Loucy (cell line): Measurements from ENCODE around the gene MYCBP2.

Source experiments
- H2AFZ ChIP-seq: fragments of 200-600 bp; sonication (generic); 2 replicates; pipeline ENCODE4 v1.6.0; 2016; ENCODE audit warnings: antibody characterized with exemption, mild to moderate bottlenecking, low read length, moderate library complexity
- H3F3A ChIP-seq: fragments of 200-600 bp; 2 replicates; pipeline ENCODE4 v1.6.0; 2016; ENCODE audit warnings: antibody characterized with exemption, low read depth, mild to moderate bottlenecking
- H3K27me3 ChIP-seq: fragments of 200-600 bp; sonication (generic); 2 replicates; pipeline ENCODE4 v1.6.1; 2014; ENCODE audit warnings: low read length, mild to moderate bottlenecking; ENCODE audit not compliant: insufficient read depth, poor library complexity, severe bottlenecking
- H3K36me3 ChIP-seq: fragments of 200-600 bp; sonication (generic); 2 replicates; pipeline ENCODE4 v1.6.1; 2016; ENCODE audit warnings: low read length; ENCODE audit not compliant: insufficient read depth
- H3K4me1 ChIP-seq: fragments of 200-600 bp; sonication (generic); 2 replicates; pipeline ENCODE4 v1.5.1; 2014; ENCODE audit warnings: low read length, mild to moderate bottlenecking; ENCODE audit not compliant: insufficient read depth, poor library complexity, severe bottlenecking
- H3K4me2 ChIP-seq: fragments of 200-600 bp; sonication (generic); 2 replicates; pipeline ENCODE4 v1.6.0; 2014; ENCODE audit warnings: antibody characterized with exemption, low read length, low read depth, mild to moderate bottlenecking; ENCODE audit not compliant: poor library complexity, severe bottlenecking
- H3K4me3 ChIP-seq: fragments of 200-600 bp; sonication (generic); 2 replicates; pipeline ENCODE4 v1.5.1; 2014; ENCODE audit warnings: low read length, mild to moderate bottlenecking, mixed read lengths; ENCODE audit not compliant: poor library complexity, severe bottlenecking
- H3K79me2 ChIP-seq: fragments of 200-600 bp; sonication (generic); 2 replicates; pipeline ENCODE4 v1.6.1; 2014; ENCODE audit warnings: low read length; ENCODE audit not compliant: insufficient read depth
- H3K9ac ChIP-seq: fragments of 200-600 bp; sonication (generic); 2 replicates; pipeline ENCODE4 v1.6.0; 2014; ENCODE audit warnings: mild to moderate bottlenecking, low read depth, low read length, moderate library complexity; ENCODE audit not compliant: poor library complexity, severe bottlenecking
- H3K9me2 ChIP-seq: fragments of 200-600 bp; sonication (generic); replicated peaks from 2 replicates; pipeline ENCODE4 v1.6.1; 2016; ENCODE audit warnings: low read depth, low read length, mixed read lengths
- H3K9me3 ChIP-seq: fragments of 200-600 bp; sonication (generic); 2 replicates; pipeline ENCODE4 v1.6.1; 2014; ENCODE audit warnings: mild to moderate bottlenecking, antibody characterized with exemption, low read length, low read depth; ENCODE audit not compliant: insufficient read depth
- H4K20me1 ChIP-seq: fragments of 200-600 bp; sonication (generic); 2 replicates; pipeline ENCODE4 v1.6.0; 2014; ENCODE audit warnings: antibody characterized with exemption, low read length, mild to moderate bottlenecking; ENCODE audit not compliant: insufficient read depth, poor library complexity, severe bottlenecking
- CTCF ChIP-seq: fragments of 200-600 bp; sonication (generic); conservative IDR thresholded peaks from 2 replicates; pipeline ENCODE4 v1.5.1; 2014; ENCODE audit warnings: mild to moderate bottlenecking, antibody characterized with exemption, low read length
- EZH2phosphoT487 ChIP-seq: fragments of 200-600 bp; IDR thresholded peaks from 2 replicates; pipeline ENCODE4 v1.6.1; 2018; ENCODE audit warnings: antibody characterized with exemption, mild to moderate bottlenecking, moderate library complexity, borderline replicate concordance

MYCBP2 gene

GRCh38 chr13:77339408-77339807 is 12.5 kb upstream of the MYCBP2 start:
- no peaks in the 10 kb centered on the region for H3K79me2 ChIP-seq
- H3K4me2 ChIP-seq, result no peak overlapping the region
- no peak overlapping the region for H3K9ac ChIP-seq
- TF ChIP-seq EZH2phosphoT487 (no peak), CTCF (no peak)
- H3K9me3 ChIP-seq, result no peaks in the 10 kb centered on the region
- H3K27me3 ChIP-seq, result no peaks in the 10 kb centered on the region
- H4K20me1 ChIP-seq, result no peaks in the 10 kb centered on the region
- H3K4me1 ChIP-seq, result peaks cover 9% of the 10 kb centered on the region
- H3K36me3 ChIP-seq, result no peaks in the 10 kb centered on the region
- H3K9me2 ChIP-seq, result no peaks in the 10 kb centered on the region
- no peaks in the 10 kb centered on the region for H3F3A ChIP-seq
- peak overlapping the region; percentile 23; the same call in 1 of the 2 replicates for H2AFZ ChIP-seq
- no peak overlapping the region for H3K4me3 ChIP-seq

GRCh38 chr13:77338961-77339401 is 12.1 kb upstream of the MYCBP2 start:
- Histone ChIP-seq H3K9me2 (no peaks in the 10 kb centered on the region), H3K4me1 (peaks cover 9% of the 10 kb centered on the region), H4K20me1 (no peaks in the 10 kb centered on the region), H2AFZ (peak overlapping the region; percentile 23; the same call in 1 of the 2 replicates), H3K36me3 (no peaks in the 10 kb centered on the region), H3K4me3 (no peak overlapping the region), H3F3A (no peaks in the 10 kb centered on the region), H3K9ac (no peak overlapping the region), H3K9me3 (no peaks in the 10 kb centered on the region), H3K79me2 (no peaks in the 10 kb centered on the region), H3K27me3 (no peaks in the 10 kb centered on the region), H3K4me2 (no peak overlapping the region)
- TF ChIP-seq EZH2phosphoT487 (no peak), CTCF (no peak)

DNA sequence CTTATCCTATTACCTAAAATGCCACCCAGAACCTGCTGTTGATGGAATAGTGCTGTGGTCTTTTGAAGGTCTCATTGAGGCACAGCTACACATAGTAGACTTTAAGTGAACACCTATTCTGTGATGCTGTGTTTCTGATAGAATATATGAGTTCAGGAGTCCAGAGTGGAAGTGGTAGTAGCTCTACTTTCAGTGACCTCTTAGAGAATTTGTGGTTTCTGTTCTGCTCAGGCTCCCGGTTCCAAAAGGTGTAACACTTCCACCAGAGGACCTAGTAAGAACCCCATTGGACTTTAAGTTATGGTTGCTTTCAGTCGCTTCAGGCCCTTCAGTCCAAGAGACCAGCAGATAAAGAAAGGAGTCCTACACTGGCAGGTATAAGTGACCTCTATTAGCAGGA is 11.4 kb upstream of the MYCBP2 start:
- Histone ChIP-seq H3K4me2 (no peak overlapping the region), H3K79me2 (no peaks in the 10 kb centered on the region), H3K36me3 (no peaks in the 10 kb centered on the region), H3K4me1 (peaks cover 7% of the 10 kb centered on the region), H3K9ac (no peak overlapping the region), H2AFZ (no peak overlapping the region), H3K9me2 (no peaks in the 10 kb centered on the region), H3K4me3 (no peak overlapping the region), H3K9me3 (no peaks in the 10 kb centered on the region), H4K20me1 (no peaks in the 10 kb centered on the region), H3F3A (no peaks in the 10 kb centered on the region), H3K27me3 (no peaks in the 10 kb centered on the region)
- no peak for TF ChIP-seq CTCF
- TF ChIP-seq EZH2phosphoT487, result no peak
